ENCODE results near the gene RALY. TPM values are rescaled to one million over a fixed set of nuclear protein-coding genes. Genes with fewer than 3 reads are reported as not detected.

Gene RALY
- total and polyA plus RNA-seq, 2 of the 4 experiments (the other 2 are of a cell fraction): 46.2 to 115 TPM

DNA sequence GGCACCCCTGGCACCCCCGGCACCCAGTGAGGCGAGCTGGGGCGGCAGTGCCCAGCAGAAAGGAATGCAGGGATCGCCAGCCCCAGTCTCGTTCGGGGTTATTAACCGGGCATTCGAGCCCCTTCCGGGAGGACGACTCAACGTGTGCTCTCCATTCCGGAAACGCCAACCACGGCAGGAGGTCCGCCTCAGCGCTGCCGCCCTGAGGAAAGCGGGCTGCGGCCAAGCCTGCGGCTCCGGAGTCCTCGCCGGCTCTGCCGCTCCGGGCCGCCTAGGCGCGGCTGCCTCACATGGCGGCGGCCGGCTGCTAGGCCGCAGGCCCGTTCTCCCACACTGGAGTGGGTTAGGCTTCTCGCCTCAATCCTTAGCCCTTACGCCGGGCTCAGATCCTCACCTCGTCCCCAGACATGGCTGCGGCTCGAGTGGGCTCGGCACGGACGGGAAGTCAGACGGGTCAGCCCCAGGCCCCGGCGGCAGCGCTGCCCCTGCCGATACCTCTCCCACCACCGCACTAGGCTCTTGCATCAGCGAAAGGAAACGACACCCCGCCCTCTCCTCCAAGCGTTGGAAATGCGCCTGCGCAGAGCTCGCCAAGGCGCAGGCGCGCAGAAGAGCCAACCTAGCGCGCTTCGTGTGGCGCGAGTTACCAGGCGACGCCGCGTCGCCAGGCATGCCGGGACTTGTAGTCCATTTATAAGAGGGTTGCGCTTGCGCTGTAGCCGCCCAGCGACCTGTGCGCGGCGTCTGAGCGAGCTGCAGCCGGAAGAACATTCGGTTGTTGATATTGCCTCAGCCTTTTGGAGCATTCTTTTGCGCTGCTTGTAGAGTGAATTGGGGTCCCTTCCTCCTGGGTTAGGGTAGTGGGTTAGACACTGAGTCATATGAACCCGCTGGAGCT is 118.2 kb downstream of the RALY start, which contains the start of gene EIF2S2:
TSS of gene EIF2S2 (minus strand) at position 542 of the 898 bp plus-strand sequence. CDS start at position 409, 133 bp downstream.
- Histone ChIP-seq H3K9me3 (ENCODE audit: control insufficient read depth, insufficient read depth, low read length) (no peaks in the 10 kb centered on the region), H3K27ac (ENCODE audit: insufficient read depth, low read length) (peak within 1 kb of the TSS; percentile 91), H2AFZ (replicated peaks; ENCODE audit: low read length, poor library complexity) (peak within 1 kb of the TSS; percentile 95), H2AK5ac (ENCODE audit: low read depth, low read length) (peak within 1 kb of the TSS; percentile 77), H3K18ac (ENCODE audit: low read depth, low read length) (peak within 1 kb of the TSS; percentile 36; the same call in 1 of the 2 replicates), H3K4me1 (ENCODE audit: control insufficient read depth, insufficient read depth, low read length) (peaks cover 6% of the 10 kb centered on the region; the same call in 1 of the 2 replicates), H3K23ac (ENCODE audit: low read depth, low read length) (peak within 1 kb of the TSS; percentile 75), H2AK9ac (replicated peaks; ENCODE audit: low read depth, low read length, poor library complexity) (peak within 1 kb of the TSS; percentile 99), H4K91ac (ENCODE audit: insufficient read depth, low read depth, low read length) (peak within 1 kb of the TSS; percentile 91), H3K9me1 (ENCODE audit: insufficient read depth, low read length) (peaks cover 14% of the 10 kb centered on the region), H3K27me3 (ENCODE audit: control insufficient read depth, insufficient read depth, low read length) (no peaks in the 10 kb centered on the region), H3K56ac (ENCODE audit: extremely low read depth, insufficient read depth, low read length) (peak within 1 kb of the TSS; percentile 85), H3K79me1 (ENCODE audit: low read depth in 1 of 2, low read length in 2 of 2) (peaks cover 0 to 39% of the 10 kb centered on the region in 2 experiments; a peak in 2 of 4 replicates), H3K9ac (ENCODE audit: low read depth, low read length) (peak within 1 kb of the TSS; percentile 90), H3K4me3 (ENCODE audit: insufficient read depth, low read depth, low read length) (peak within 1 kb of the TSS; percentile 82), H4K8ac (ENCODE audit: low read depth in 2 of 2, low read length in 2 of 2) (peak within 1 kb of the TSS; percentile 83 to 97), H2BK120ac (ENCODE audit: low read depth, low read length) (peak within 1 kb of the TSS; percentile 30), H3K4ac (ENCODE audit: low read depth, low read length) (peak within 1 kb of the TSS; percentile 93), H2BK5ac (ENCODE audit: low read depth, low read length, poor library complexity, severe bottlenecking) (peak within 1 kb of the TSS; percentile 91), H4K20me1 (ENCODE audit: insufficient read depth, low read length) (peaks cover 48% of the 10 kb centered on the region), H3K14ac (replicated peaks; ENCODE audit: low read depth, low read length) (peak within 1 kb of the TSS; percentile 94), H3K4me2 (ENCODE audit: low read depth, low read length) (peak within 1 kb of the TSS; percentile 87), H2BK15ac (ENCODE audit: low read depth, low read length) (no peak within 1 kb of the TSS), H2BK20ac (ENCODE audit: low read depth, low read length) (no peak within 1 kb of the TSS), H4K5ac (ENCODE audit: low read depth, low read length) (peak within 1 kb of the TSS; percentile 60), H3K36me3 (ENCODE audit: control insufficient read depth, insufficient read depth, low read length) (peaks cover 7% of the 10 kb centered on the region)
- dilution Hi-C loops (cut with HindIII; ENCODE audit: low sequenced_read_pairs, unreplicated experiment) (no loop called here), intact Hi-C loops (cut with micrococcal nuclease) (no loop called here), in situ Hi-C loops (cut with MboI; ENCODE audit: low sequenced_read_pairs) (no loop called here)
- WGBS, 2 experiments (ENCODE audit: extremely low coverage in 2 of 2, insufficient read length in 1 of 2): 0% methylated on average over 40 of the region's 81 CpGs; no CpG with 5 or more reads in 1 of the 2 experiments
- DNase-seq (peak; percentile 99), ATAC-seq (ENCODE audit: low read depth) (peak; percentile 92)
- POLR2A ChIA-PET (ENCODE audit: unreplicated experiment): interaction anchor here (0.6 to 1.1 kb wide), 5 partner anchors 8 to 308 kb away, joined by 3 to 6 read pairs (median 4); no protein-coding TSS in a partner anchor
- BruUV-seq (replicated peaks): no TSS peak
- CTCF ChIA-PET: no interaction called here
- no peak for TF ChIP-seq NFE2L2 (IDR thresholded peaks at IDR 0.05; ENCODE audit: low read depth, low read length)
- no peak; the same call in none of the 2 replicates for TF ChIP-seq CHD1 (IDR thresholded peaks at IDR 0.05; ENCODE audit: low read depth, low read length)
- TF ChIP-seq SMC3 (IDR thresholded peaks at IDR 0.05; ENCODE audit: low read depth, low read length): no peak
- TF ChIP-seq, protein P1, sequence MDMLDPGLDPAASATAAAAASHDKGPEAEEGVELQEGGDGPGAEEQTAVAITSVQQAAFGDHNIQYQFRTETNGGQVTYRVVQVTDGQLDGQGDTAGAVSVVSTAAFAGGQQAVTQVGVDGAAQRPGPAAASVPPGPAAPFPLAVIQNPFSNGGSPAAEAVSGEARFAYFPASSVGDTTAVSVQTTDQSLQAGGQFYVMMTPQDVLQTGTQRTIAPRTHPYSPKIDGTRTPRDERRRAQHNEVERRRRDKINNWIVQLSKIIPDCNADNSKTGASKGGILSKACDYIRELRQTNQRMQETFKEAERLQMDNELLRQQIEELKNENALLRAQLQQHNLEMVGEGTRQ (IDR thresholded peaks at IDR 0.05; ENCODE audit: low read depth, low read length): 0 out of 2 replicates have a peak, but pooled peaks have one; percentile 11
- TF ChIP-seq MXI1 (IDR thresholded peaks at IDR 0.05; ENCODE audit: borderline replicate concordance, low read depth, low read length): peak; percentile 68; the same call in 1 of the 2 replicates
- TF ChIP-seq MAFK (IDR thresholded peaks at IDR 0.05; ENCODE audit: low read depth, low read length): no peak
- peak; percentile 93 for TF ChIP-seq CEBPB (IDR thresholded peaks at IDR 0.05; ENCODE audit: low read depth, low read length)
- TF ChIP-seq RAD21 (IDR thresholded peaks at IDR 0.05; ENCODE audit: low read length): no peak
- no peak for TF ChIP-seq FOS (IDR thresholded peaks at IDR 0.05; ENCODE audit: low read depth, low read length)
- TF ChIP-seq POLR2A (IDR thresholded peaks at IDR 0.05; ENCODE audit: low read depth, low read length): peak; percentile 96
- no peak for TF ChIP-seq BHLHE40 (IDR thresholded peaks at IDR 0.05; ENCODE audit: low read depth, low read length)
- TF ChIP-seq RFX5 (IDR thresholded peaks at IDR 0.05; ENCODE audit: low read depth, low read length): no peak
- TF ChIP-seq RCOR1 (IDR thresholded peaks at IDR 0.05; ENCODE audit: insufficient replicate concordance, low read length): no peak
- TF ChIP-seq, protein P2, sequence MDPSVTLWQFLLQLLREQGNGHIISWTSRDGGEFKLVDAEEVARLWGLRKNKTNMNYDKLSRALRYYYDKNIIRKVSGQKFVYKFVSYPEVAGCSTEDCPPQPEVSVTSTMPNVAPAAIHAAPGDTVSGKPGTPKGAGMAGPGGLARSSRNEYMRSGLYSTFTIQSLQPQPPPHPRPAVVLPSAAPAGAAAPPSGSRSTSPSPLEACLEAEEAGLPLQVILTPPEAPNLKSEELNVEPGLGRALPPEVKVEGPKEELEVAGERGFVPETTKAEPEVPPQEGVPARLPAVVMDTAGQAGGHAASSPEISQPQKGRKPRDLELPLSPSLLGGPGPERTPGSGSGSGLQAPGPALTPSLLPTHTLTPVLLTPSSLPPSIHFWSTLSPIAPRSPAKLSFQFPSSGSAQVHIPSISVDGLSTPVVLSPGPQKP (IDR thresholded peaks at IDR 0.05; ENCODE audit: borderline replicate concordance, low read depth, low read length): no peak

All from IMR-90 (cell line).